Stimulated activated naive CD8-positive, alpha-beta T cell treated with anti-CD3 and anti-CD28 coated beads, Interleukin-15, Interleukin-2, amounts not matched to agents 100 U/mL and 50 U/mL, for 24 hours (primary cell): ENCODE measurements around the gene CKAP4.
A peak's percentile ranks its signal among the peaks of the same experiment; 100 is the strongest.

Source experiments
- ATAC-seq: fragments of 150-1000 bp; cut with Tn5 transposase; one replicate; pipeline ENCODE4 v1.10.0; 2021
- DNase-seq: peaks from one replicate; pipeline ENCODE4 v3.0.0; 2021

CKAP4 gene

GRCh38 chr12:106239241-106239950 lies 8.4 kb downstream of the CKAP4 start:
- no peak for DNase-seq
- no peak for ATAC-seq

- no peak for ATAC-seq
Observed at GRCh38 chr12:106238146-106238545, 9.7 kb downstream of the CKAP4 start.

GRCh38 chr12:106235770-106236169 lies 12.1 kb downstream of the CKAP4 start:
- no peak for DNase-seq
- ATAC-seq, result no peak

More at GRCh38 chr12:106238146-106238545, 9.7 kb downstream of the CKAP4 start:
- no peak for DNase-seq

GRCh38 chr12:106234449-106234848 lies 13.4 kb downstream of the CKAP4 start:
- DNase-seq (no peak), ATAC-seq (no peak)

- ATAC-seq, result no peak
Observed at GRCh38 chr12:106233011-106233410, 14.8 kb downstream of the CKAP4 start.

GRCh38 chr12:106229036-106229591 lies 18.7 kb downstream of the CKAP4 start:
- DNase-seq (no peak), ATAC-seq (no peak)

More at GRCh38 chr12:106233011-106233410, 14.8 kb downstream of the CKAP4 start:
- DNase-seq, result no peak

GRCh38 chr12:106228320-106228710 lies 19.5 kb downstream of the CKAP4 start:
- DNase-seq, result no peak
- no peak for ATAC-seq

- ATAC-seq (peak; percentile 76), DNase-seq (peak; percentile 50)
Observed at GRCh38 chr12:106227641-106228319, 20.0 kb downstream of the CKAP4 start.

- DNase-seq, result no peak
Observed at GRCh38 chr12:106226884-106227640, 20.8 kb downstream of the CKAP4 start.

GRCh38 chr12:106224355-106224706 lies 23.5 kb downstream of the CKAP4 start:
- DNase-seq (no peak), ATAC-seq (no peak)

More at GRCh38 chr12:106226884-106227640, 20.8 kb downstream of the CKAP4 start:
- no peak for ATAC-seq

- ATAC-seq, result peak; percentile 78
Observed at GRCh38 chr12:106223485-106224354, 24.1 kb downstream of the CKAP4 start.

GRCh38 chr12:106220536-106220935 lies 27.3 kb downstream of the CKAP4 start:
- no peak for DNase-seq

More at GRCh38 chr12:106223485-106224354, 24.1 kb downstream of the CKAP4 start:
- DNase-seq, result peak; percentile 76

GRCh38 chr12:106219043-106219442 lies 28.8 kb downstream of the CKAP4 start:
- no peak for ATAC-seq

More at GRCh38 chr12:106220536-106220935, 27.3 kb downstream of the CKAP4 start:
- ATAC-seq, result no peak

GRCh38 chr12:106217706-106218105 lies 30.1 kb downstream of the CKAP4 start:
- ATAC-seq (no peak), DNase-seq (no peak)

More at GRCh38 chr12:106219043-106219442, 28.8 kb downstream of the CKAP4 start:
- no peak for DNase-seq

- no peak for DNase-seq
- no peak for ATAC-seq
Observed at GRCh38 chr12:106214571-106214970, 33.2 kb downstream of the CKAP4 start.

GRCh38 chr12:106213662-106214061 lies 34.2 kb downstream of the CKAP4 start:
- ATAC-seq, result no peak
- no peak for DNase-seq

GRCh38 chr12:106211973-106212372 lies 35.8 kb downstream of the CKAP4 start:
- DNase-seq (no peak), ATAC-seq (no peak)

GRCh38 chr12:106205208-106206069 lies 42.4 kb downstream of the CKAP4 start:
- no peak for DNase-seq
- ATAC-seq, result no peak

GRCh38 chr12:106204312-106204711 lies 43.5 kb downstream of the CKAP4 start:
- DNase-seq, result no peak
- no peak for ATAC-seq

- ATAC-seq (no peak), DNase-seq (no peak)
Observed at GRCh38 chr12:106197906-106198623, 49.8 kb downstream of the CKAP4 start.
